OCI-M2 (cell line): ENCODE measurements around the gene C1orf53.

Source experiments
- DNase-seq: peaks from one replicate; lab custom pipeline; 2025; ENCODE audit not compliant: unreplicated experiment; lab: John Stamatoyannopoulos, UW

The C1orf53 gene

DNA sequence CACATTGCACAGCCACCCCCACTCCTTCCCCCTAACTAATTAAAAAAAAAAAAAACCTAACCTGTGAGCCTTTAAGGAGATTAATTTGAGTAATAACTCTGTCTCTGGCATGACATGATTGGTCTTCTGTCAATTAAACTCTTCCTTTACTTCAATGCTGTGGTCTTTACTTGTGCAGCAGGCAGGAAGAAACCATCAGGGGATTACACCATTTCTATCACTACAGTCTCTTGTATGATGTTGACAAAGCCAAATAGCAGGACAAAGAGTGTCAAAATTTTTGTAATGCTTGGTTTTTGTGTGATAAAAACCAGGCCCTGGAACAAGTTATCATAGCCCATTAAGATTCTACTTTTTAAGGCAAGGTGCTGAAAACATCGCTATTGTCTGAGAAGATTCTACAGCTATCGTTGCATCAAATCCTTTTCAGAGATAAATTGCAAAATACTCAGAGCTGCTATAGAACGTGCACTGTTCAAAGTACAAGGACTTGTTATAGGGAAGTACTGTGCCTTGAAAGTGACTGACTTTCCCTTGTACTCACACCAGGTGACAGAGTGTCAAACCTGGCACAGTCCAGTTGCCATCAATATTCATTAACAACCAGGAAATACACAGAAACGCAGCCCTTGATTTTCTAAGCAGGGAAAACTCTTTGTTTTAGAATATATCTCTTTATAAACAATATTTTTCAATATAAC, 52.4 kb downstream of the C1orf53 start:
- no peak for DNase-seq

DNA sequence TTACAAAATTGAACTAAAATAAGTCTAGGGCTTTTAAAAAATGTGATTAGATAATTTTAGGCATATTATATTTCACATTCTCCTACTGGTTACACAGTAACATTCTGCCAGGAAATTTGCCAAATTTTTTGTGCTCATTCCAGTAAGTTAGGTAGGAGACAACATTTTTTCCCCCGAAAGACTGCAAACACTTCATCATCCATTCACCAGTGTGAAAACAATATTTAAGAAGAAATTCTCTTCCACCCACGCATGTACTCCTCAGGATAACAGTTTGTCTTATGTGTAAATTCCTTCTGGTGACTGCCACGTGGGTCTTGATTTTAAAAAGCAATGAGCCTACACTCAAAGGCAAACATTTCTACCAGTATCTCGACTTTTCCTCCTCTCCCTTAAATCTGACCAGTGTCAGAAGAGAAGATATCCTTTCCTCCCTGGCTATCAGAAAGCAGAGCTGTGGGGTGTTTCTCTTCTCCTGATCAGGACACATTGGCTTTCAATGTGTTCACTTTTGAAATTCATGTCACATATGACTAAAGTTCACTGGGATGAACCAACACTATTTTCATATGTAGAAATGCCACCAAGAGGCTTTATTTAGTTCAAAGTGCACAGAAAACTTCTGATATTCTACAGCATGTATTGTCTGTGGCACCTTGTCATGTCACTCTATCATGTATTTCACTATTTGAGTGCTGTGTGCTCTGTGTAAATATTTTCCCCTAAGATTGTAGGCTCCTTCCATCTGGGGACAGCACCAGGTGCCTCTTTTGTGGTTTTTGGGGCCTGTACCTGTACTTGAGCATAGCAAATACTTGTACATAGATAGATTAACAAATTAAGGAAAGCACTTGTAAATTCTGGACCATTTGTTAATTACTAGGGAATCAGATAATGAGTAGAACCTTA, 53.3 kb downstream of the C1orf53 start:
- no peak for DNase-seq
